Left ventricle myocardium superior (tissue), 1 donor: ENCODE measurements around the gene GLMN. TPM values are rescaled to one million over a fixed set of nuclear protein-coding genes. Genes with fewer than 3 reads are reported as not detected.

Experiments used
- ATAC-seq: fragments of 200-7000 bp; cut with Tn5 transposase; one replicate; pipeline ENCODE4 v1.9.1; 2020; ENCODE audit warnings: mild to moderate bottlenecking, moderate library complexity
- DNase-seq: peaks from one replicate; pipeline ENCODE4 v3.0.0-alpha.2; 2020
- intact Hi-C: fragments of 100-400 bp; cut with micrococcal nuclease; formaldehyde crosslinking; loops from one replicate; pipeline ENCODE4 v1.11.0; 2022
- total RNA-seq: library from RNA; stranded (reverse); fragmentation: NEBNext Ultra II Directional; extraction: Animal tissue kit (Norgen Biotek cat#: 25700); gene quantifications from one replicate; pipeline ENCODE4 v1.2.1, GENCODE V29; 2021
- donor health status: DM: no; HTN: yes; CAD: no; lungs with severe emphysema.

The GLMN gene
- total RNA-seq, 1 donor from 2014 or later: 6.3 TPM

DNA sequence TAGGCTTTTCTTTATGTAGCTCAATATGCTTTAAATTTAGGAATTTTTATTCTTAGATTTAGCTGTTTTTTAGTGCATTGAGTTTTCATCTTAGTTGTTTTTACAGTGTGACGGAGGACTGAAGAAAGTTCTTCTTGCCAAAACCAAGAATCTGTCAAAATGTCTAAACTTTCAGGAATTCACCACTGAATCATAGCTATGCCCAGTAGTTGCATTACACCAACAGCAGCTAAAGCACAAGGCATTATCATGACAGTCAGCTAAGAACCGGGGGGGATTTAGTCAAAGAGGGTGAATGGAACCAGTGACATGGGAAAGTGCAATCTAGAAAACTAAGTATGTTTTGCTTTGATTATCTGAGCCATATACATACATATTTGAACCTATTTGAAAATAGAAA lies 87.6 kb downstream of the GLMN start:
- no peak for ATAC-seq
- no peak for DNase-seq
- intact Hi-C loops: no loop called here

GRCh38 chr1:92210701-92211100 lies 88.1 kb downstream of the GLMN start:
- intact Hi-C loops: no loop called here
- DNase-seq: no peak
- no peak for ATAC-seq

DNA sequence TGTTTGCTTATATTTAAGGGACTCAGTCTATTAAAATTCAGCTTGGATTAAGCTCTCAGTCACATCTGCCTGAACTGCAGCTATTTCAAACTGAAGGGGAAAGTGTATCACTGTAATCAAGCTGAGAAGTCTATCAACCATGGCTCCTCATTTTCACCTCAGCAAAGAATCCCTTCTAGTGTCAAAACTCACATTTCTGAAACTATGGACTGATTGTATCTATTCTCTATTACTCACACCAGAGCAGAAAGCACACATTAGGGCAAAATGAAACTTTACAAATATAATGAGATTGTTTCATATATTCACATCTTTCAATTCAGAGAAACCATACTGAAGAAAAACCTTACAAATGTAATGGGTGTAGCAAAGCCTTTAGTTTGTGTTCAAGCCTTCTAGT lies 95.7 kb downstream of the GLMN start:
- no peak for ATAC-seq
- no peak for DNase-seq
- intact Hi-C loops: no loop called here

GRCh38 chr1:92201973-92202372 lies 96.8 kb downstream of the GLMN start:
- DNase-seq (no peak), ATAC-seq (no peak)
- intact Hi-C loops: no loop called here

Other genes starting within 250 kb of the GLMN start
- gene SETSIP, start 223.6 kb downstream of the GLMN start, total RNA-seq: not detected
- gene BTBD8, start 218.6 kb downstream of the GLMN start, total RNA-seq: 4.4 TPM
- not detected for gene C1orf146, start 81.1 kb downstream of the GLMN start, total RNA-seq
- gene RPAP2, start 72 bp upstream of the GLMN start, total RNA-seq: 23.6 TPM
- 0.30 TPM for gene GFI1, start 187.9 kb upstream of the GLMN start, total RNA-seq